HTERT RPE-1 (cell line): ENCODE measurements around the gene LPIN2.

Experiments used
- in situ Hi-C: fragments of 300-500 bp; cut with MboI; formaldehyde crosslinking; loops from 4 replicates; pipeline ENCODE4 v1.14.3; 2020; ENCODE audit warnings: low sequenced_read_pairs

LPIN2 gene

GRCh38 chr18:2964361-2965010, 48.5 kb downstream of the LPIN2 start:
- in situ Hi-C loops, result no loop called here
